NCI-H2081 (cell line): ENCODE data around the gene KLHL26.

Experiments
- DNase-seq, 2 experiments: peaks; one replicate each; lab custom pipeline; 2025; lab: John Stamatoyannopoulos, UW

KLHL26 gene

GRCh38 chr19:18616023-18616422, 20.8 kb upstream of the KLHL26 start:
- DNase-seq, result no peak

- DNase-seq, result no peak
These were observed 19.3 kb upstream of the KLHL26 start for GRCh38 chr19:18617562-18617961.

GRCh38 chr19:18618236-18618635, 18.6 kb upstream of the KLHL26 start:
- DNase-seq, result no peak

GRCh38 chr19:18620311-18620710, 16.5 kb upstream of the KLHL26 start:
- no peak for DNase-seq

- no peak for DNase-seq
These were observed 15.9 kb upstream of the KLHL26 start for GRCh38 chr19:18620902-18621301.

- no peak for DNase-seq
These were observed 9.9 kb upstream of the KLHL26 start for GRCh38 chr19:18626906-18627305.

- DNase-seq, result no peak
These were observed 7.4 kb upstream of the KLHL26 start for GRCh38 chr19:18629166-18630088.

GRCh38 chr19:18633321-18633720, 3.5 kb upstream of the KLHL26 start:
- no peak for DNase-seq

- no peak for DNase-seq
These were observed 2.1 kb upstream of the KLHL26 start for GRCh38 chr19:18634612-18635297.

- DNase-seq, result no peak
These were observed 1.0 kb upstream of the KLHL26 start for GRCh38 chr19:18635831-18636182.

GRCh38 chr19:18636183-18636968, 452 bp upstream of the KLHL26 start:
- peak; percentile 91 to 97 for DNase-seq

GRCh38 chr19:18637673-18638630, 1.1 kb downstream of the KLHL26 start:
- DNase-seq, result peak; percentile 12 to 46

- no peak for DNase-seq
These were observed 2.9 kb downstream of the KLHL26 start for GRCh38 chr19:18639706-18640243.

GRCh38 chr19:18644196-18645034, 7.6 kb downstream of the KLHL26 start:
- no peak for DNase-seq

- DNase-seq, result no peak
These were observed 8.2 kb downstream of the KLHL26 start for GRCh38 chr19:18645035-18645511.

GRCh38 chr19:18646535-18647370, 9.9 kb downstream of the KLHL26 start:
- no peak for DNase-seq

- DNase-seq, result no peak
These were observed 10.5 kb downstream of the KLHL26 start for GRCh38 chr19:18647371-18647767.

GRCh38 chr19:18647807-18648206, 11.0 kb downstream of the KLHL26 start:
- DNase-seq, result no peak

- no peak for DNase-seq
These were observed 12.1 kb downstream of the KLHL26 start for GRCh38 chr19:18648973-18649315.
